ENCODE results near the gene HIPK4.

The HIPK4 gene

GRCh38 chr19:40339018-40339728, 50.8 kb downstream of the HIPK4 start:
- Histone ChIP-seq H3K9me2 (replicated peaks; ENCODE audit: low read depth, low read length) (no peaks in the 10 kb centered on the region), H3K4me3 (ENCODE audit: low read length, poor library complexity, severe bottlenecking) (no peak overlapping the region), H3K79me2 (ENCODE audit: insufficient read depth, low read length) (peaks cover 10% of the 10 kb centered on the region; the same call in 1 of the 2 replicates), H3F3A (ENCODE audit: low read depth) (no peaks in the 10 kb centered on the region), H3K9ac (ENCODE audit: low read depth, low read length, poor library complexity, severe bottlenecking) (no peak overlapping the region), H4K20me1 (ENCODE audit: insufficient read depth, low read length, poor library complexity, severe bottlenecking) (peaks cover 3% of the 10 kb centered on the region), H2AFZ (ENCODE audit: low read length) (no peak overlapping the region), H3K4me1 (ENCODE audit: insufficient read depth, low read length, poor library complexity, severe bottlenecking) (peaks cover 3% of the 10 kb centered on the region), H3K4me2 (ENCODE audit: low read depth, low read length, poor library complexity, severe bottlenecking) (no peak overlapping the region), H3K27me3 (ENCODE audit: insufficient read depth, low read length, poor library complexity, severe bottlenecking) (no peaks in the 10 kb centered on the region), H3K36me3 (ENCODE audit: insufficient read depth, low read length) (peaks cover 14% of the 10 kb centered on the region; the same call in 1 of the 2 replicates), H3K9me3 (ENCODE audit: insufficient read depth, low read depth, low read length) (no peaks in the 10 kb centered on the region)
- TF ChIP-seq EZH2phosphoT487 (IDR thresholded peaks at IDR 0.05; ENCODE audit: borderline replicate concordance) (no peak), CTCF (conservative IDR thresholded peaks at IDR 0.05; ENCODE audit: low read length) (no peak)

- Histone ChIP-seq H3K4me1 (ENCODE audit: insufficient read depth, low read length, poor library complexity, severe bottlenecking) (peaks cover 3% of the 10 kb centered on the region), H3K4me2 (ENCODE audit: low read depth, low read length, poor library complexity, severe bottlenecking) (no peak overlapping the region), H3K4me3 (ENCODE audit: low read length, poor library complexity, severe bottlenecking) (no peak overlapping the region), H3K9me2 (replicated peaks; ENCODE audit: low read depth, low read length) (no peaks in the 10 kb centered on the region), H3K79me2 (ENCODE audit: insufficient read depth, low read length) (peaks cover 10% of the 10 kb centered on the region; the same call in 1 of the 2 replicates), H3K9ac (ENCODE audit: low read depth, low read length, poor library complexity, severe bottlenecking) (no peak overlapping the region), H3F3A (ENCODE audit: low read depth) (no peaks in the 10 kb centered on the region), H4K20me1 (ENCODE audit: insufficient read depth, low read length, poor library complexity, severe bottlenecking) (peaks cover 3% of the 10 kb centered on the region), H3K27me3 (ENCODE audit: insufficient read depth, low read length, poor library complexity, severe bottlenecking) (no peaks in the 10 kb centered on the region), H3K9me3 (ENCODE audit: insufficient read depth, low read depth, low read length) (no peaks in the 10 kb centered on the region), H2AFZ (ENCODE audit: low read length) (no peak overlapping the region), H3K36me3 (ENCODE audit: insufficient read depth, low read length) (peaks cover 26% of the 10 kb centered on the region; the same call in 1 of the 2 replicates)
- TF ChIP-seq CTCF (conservative IDR thresholded peaks at IDR 0.05; ENCODE audit: low read length) (no peak), EZH2phosphoT487 (IDR thresholded peaks at IDR 0.05; ENCODE audit: borderline replicate concordance) (no peak)
Measured at GRCh38 chr19:40337594-40337993, 52.4 kb downstream of the HIPK4 start.

- Histone ChIP-seq H3K9ac (ENCODE audit: low read depth, low read length, poor library complexity, severe bottlenecking) (no peak overlapping the region), H3K4me3 (ENCODE audit: low read length, poor library complexity, severe bottlenecking) (no peak overlapping the region), H3K4me2 (ENCODE audit: low read depth, low read length, poor library complexity, severe bottlenecking) (no peak overlapping the region), H3K79me2 (ENCODE audit: insufficient read depth, low read length) (peaks cover 6% of the 10 kb centered on the region; the same call in 1 of the 2 replicates), H3K36me3 (ENCODE audit: insufficient read depth, low read length) (peaks cover 29% of the 10 kb centered on the region; the same call in 1 of the 2 replicates), H3K9me2 (replicated peaks; ENCODE audit: low read depth, low read length) (no peaks in the 10 kb centered on the region), H3K27me3 (ENCODE audit: insufficient read depth, low read length, poor library complexity, severe bottlenecking) (no peaks in the 10 kb centered on the region), H3K4me1 (ENCODE audit: insufficient read depth, low read length, poor library complexity, severe bottlenecking) (no peaks in the 10 kb centered on the region), H2AFZ (ENCODE audit: low read length) (no peak overlapping the region), H3K9me3 (ENCODE audit: insufficient read depth, low read depth, low read length) (no peaks in the 10 kb centered on the region), H4K20me1 (ENCODE audit: insufficient read depth, low read length, poor library complexity, severe bottlenecking) (peaks cover 3% of the 10 kb centered on the region), H3F3A (ENCODE audit: low read depth) (no peaks in the 10 kb centered on the region)
- no peak for TF ChIP-seq CTCF (conservative IDR thresholded peaks at IDR 0.05; ENCODE audit: low read length)
- no peak for TF ChIP-seq EZH2phosphoT487 (IDR thresholded peaks at IDR 0.05; ENCODE audit: borderline replicate concordance)
Measured at GRCh38 chr19:40337107-40337506, 52.9 kb downstream of the HIPK4 start.
